Activated B cell treated with CpG ODN at 0.5 μM for 24 hours (primary cell): ENCODE measurements around the gene TASOR. TPM values are rescaled to one million over a fixed set of nuclear protein-coding genes. Genes with fewer than 3 reads are reported as not detected.
"Not testable (repeated sequence)": the region's sequence is repeated elsewhere in the genome, so short reads cannot be mapped to it uniquely, and the experiment has no call there.

Source experiments
- ATAC-seq: fragments of 200-7000 bp; cut with Tn5 transposase; one replicate; pipeline ENCODE4 v1.10.0; 2021; ENCODE audit warnings: low read depth, mild to moderate bottlenecking, moderate library complexity
- CTCF ChIA-PET: fragments of 350-600 bp; sonication (Branson Sonifier 250); formaldehyde crosslinking; loops from one replicate; lab custom pipeline; 2021; ENCODE audit warnings: antibody characterized with exemption; lab: Charles Lee
- POLR2A ChIA-PET: fragments of 350-600 bp; sonication (Branson Sonifier 250); formaldehyde crosslinking; loops from one replicate; lab custom pipeline; 2021; ENCODE audit warnings: antibody characterized with exemption; lab: Charles Lee
- DNase-seq: peaks from one replicate; pipeline ENCODE4 v3.0.0; 2022
- H3K27ac Mint-ChIP-seq: one replicate; pipeline ENCODE4 v1.8.0; 2020; ENCODE audit warnings: mixed read lengths
- H3K27me3 Mint-ChIP-seq: one replicate; pipeline ENCODE4 v1.8.0; 2021; ENCODE audit warnings: mixed read lengths
- H3K36me3 Mint-ChIP-seq: one replicate; pipeline ENCODE4 v1.8.0; 2021; ENCODE audit warnings: low read depth, mixed read lengths
- H3K4me1 Mint-ChIP-seq: one replicate; pipeline ENCODE4 v1.8.0; 2021; ENCODE audit warnings: mixed read lengths
- H3K4me3 Mint-ChIP-seq: one replicate; pipeline ENCODE4 v1.8.0; 2020; ENCODE audit warnings: mild to moderate bottlenecking, mixed read lengths
- H3K9me3 Mint-ChIP-seq: one replicate; pipeline ENCODE4 v1.8.0; 2020; ENCODE audit warnings: mixed read lengths
- intact Hi-C: fragments of 100-400 bp; cut with micrococcal nuclease; formaldehyde crosslinking; loops from one replicate; pipeline ENCODE4 v1.15.1; 2024
- total RNA-seq: library from RNA; stranded (reverse); gene quantifications from 2 replicates; pipeline ENCODE4 v1.2.3, GENCODE V29; 2022
- TF ChIP-seq, protein P1 (sequence below): fragments of 200-600 bp; IDR thresholded peaks from one replicate; pipeline ENCODE4 v1.8.0; 2022; ENCODE audit warnings: antibody characterized with exemption, mild to moderate bottlenecking

Gene TASOR
- total RNA-seq, 1 donor from 2014 or later = 79.7 TPM

DNA sequence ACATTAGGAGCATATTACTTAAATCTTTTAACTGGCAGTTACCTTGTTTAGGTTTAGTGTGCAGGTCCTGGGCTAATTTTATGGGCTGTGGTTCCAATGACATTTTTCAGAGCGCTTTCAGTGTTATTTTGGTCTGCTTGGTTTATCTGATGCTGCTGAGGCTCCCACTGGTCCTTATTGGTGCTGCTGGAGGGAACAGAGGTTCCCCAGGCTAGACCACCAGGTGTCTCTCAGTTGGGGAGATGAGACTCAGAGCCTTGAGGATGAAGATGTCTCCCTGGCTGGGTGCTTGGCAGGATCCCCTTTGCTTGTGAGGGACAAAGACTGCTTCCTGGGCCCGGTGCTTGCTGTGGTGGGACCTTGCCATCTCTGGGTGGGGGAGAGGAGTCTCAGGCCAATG is 28.3 kb upstream of the TASOR start:
- intact Hi-C loops = no loop called here
- ChIA-PET CTCF (interaction anchor here (0.9 kb wide), 1 partner anchor 88 kb away, joined by 5 read pairs; no protein-coding TSS in a partner anchor), POLR2A (interaction anchor here (0.6 to 1.5 kb wide), 2 partner anchors 30 to 91 kb away, joined by 5 to 7 read pairs; partner anchors contain the start of gene ARHGEF3)
- Mint-ChIP-seq H3K27ac (peak overlapping the region; percentile 4), H3K27me3 (no peaks in the 10 kb centered on the region), H3K36me3 (no peaks in the 10 kb centered on the region), H3K4me1 (no peaks in the 10 kb centered on the region), H3K4me3 (no peak overlapping the region), H3K9me3 (no peaks in the 10 kb centered on the region)
- TF ChIP-seq, protein P1, sequence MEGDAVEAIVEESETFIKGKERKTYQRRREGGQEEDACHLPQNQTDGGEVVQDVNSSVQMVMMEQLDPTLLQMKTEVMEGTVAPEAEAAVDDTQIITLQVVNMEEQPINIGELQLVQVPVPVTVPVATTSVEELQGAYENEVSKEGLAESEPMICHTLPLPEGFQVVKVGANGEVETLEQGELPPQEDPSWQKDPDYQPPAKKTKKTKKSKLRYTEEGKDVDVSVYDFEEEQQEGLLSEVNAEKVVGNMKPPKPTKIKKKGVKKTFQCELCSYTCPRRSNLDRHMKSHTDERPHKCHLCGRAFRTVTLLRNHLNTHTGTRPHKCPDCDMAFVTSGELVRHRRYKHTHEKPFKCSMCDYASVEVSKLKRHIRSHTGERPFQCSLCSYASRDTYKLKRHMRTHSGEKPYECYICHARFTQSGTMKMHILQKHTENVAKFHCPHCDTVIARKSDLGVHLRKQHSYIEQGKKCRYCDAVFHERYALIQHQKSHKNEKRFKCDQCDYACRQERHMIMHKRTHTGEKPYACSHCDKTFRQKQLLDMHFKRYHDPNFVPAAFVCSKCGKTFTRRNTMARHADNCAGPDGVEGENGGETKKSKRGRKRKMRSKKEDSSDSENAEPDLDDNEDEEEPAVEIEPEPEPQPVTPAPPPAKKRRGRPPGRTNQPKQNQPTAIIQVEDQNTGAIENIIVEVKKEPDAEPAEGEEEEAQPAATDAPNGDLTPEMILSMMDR = no peak
- no peak for DNase-seq
- peak; percentile 34 for ATAC-seq

DNA sequence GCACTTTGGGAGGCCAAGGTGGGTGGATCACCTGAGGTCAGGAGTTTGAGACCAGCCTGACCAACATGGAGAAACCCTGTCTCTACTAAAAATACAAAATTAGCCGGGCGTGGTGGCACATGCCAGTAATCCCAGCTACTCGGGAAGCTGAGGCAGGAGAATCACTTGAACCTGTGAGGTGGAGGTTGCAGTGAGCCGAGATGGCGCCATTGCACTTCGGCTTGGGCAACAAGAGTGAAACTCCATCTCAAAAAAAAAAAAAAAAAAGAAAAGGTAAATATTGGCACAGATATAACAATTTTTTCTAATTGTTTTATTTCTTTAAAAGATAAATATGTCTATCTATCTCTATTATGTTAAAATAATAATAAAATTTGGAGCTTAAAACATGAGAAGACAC is 24.3 kb upstream of the TASOR start:
- intact Hi-C loops = loop anchor here (5.0 to 10.0 kb wide), 2 partner anchors 45 to 387 kb away; no protein-coding TSS in a partner anchor
- ATAC-seq, H3K9me3 Mint-ChIP-seq, H3K27me3 Mint-ChIP-seq, H3K27ac Mint-ChIP-seq, H3K4me3 Mint-ChIP-seq, DNase-seq, H3K36me3 Mint-ChIP-seq: not testable (repeated sequence)
- H3K4me1 Mint-ChIP-seq = peaks cover 12% of the 10 kb centered on the region
- ChIA-PET POLR2A (interaction anchor here (0.7 to 0.9 kb wide), 3 partner anchors 94 to 484 kb away, joined by 3 to 6 read pairs (median 3); partner anchors contain the start of gene ARHGEF3), CTCF (interaction anchor here (0.7 to 3.5 kb wide), 3 partner anchors 92 to 302 kb away, joined by 4 to 21 read pairs (median 8); no protein-coding TSS in a partner anchor)

DNA sequence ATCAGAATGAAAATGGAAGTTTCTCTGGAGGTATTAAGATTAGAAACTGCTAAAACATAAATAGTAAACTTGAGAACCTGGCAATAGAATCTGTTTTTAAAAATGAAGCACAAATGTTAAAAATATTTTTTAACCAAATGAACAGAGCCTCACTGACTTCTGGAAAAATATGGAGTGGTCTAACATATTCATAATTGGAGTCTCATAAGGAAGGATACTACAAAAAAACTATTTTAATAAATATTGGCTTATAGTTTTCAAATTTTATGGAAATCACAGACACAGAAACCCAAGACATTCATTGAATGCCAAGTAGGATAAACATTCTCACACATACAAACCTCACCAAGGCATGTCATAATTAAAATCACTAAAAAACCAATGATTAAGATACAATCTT is 23.6 kb upstream of the TASOR start:
- TF ChIP-seq, protein P1 = no peak
- ChIA-PET CTCF (interaction anchor here (7.7 kb wide), 1 partner anchor 94 kb away, joined by 237 read pairs; the partner anchor contains the start of gene ARHGEF3), POLR2A (no interaction called here)
- intact Hi-C loops = loop anchor here (5.0 to 10.0 kb wide), 2 partner anchors 46 to 388 kb away; no protein-coding TSS in a partner anchor
- Mint-ChIP-seq H3K4me1 (peaks cover 12% of the 10 kb centered on the region), H3K4me3 (no peak overlapping the region), H3K27me3 (no peaks in the 10 kb centered on the region), H3K36me3 (no peaks in the 10 kb centered on the region), H3K9me3 (no peaks in the 10 kb centered on the region), H3K27ac (no peak overlapping the region)
- no peak for ATAC-seq
- DNase-seq = no peak

DNA sequence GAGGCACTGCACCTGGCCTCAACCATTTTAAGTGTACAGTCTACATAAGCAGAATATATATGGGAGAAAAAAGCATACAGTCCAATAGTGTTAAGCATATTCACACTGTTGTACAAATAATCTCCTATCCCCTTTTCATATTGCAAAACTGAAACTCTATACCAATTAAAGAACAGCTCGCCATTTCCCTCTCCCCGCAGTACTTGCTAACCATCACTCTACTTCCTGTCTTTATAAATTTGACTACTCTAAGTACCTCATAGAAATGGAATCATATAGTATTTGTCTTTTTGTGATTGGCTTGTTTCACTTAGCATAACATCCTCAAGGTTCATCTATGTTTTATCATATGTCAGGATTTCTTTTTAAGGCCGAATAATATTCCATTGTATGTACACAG is 21.6 kb upstream of the TASOR start:
- no peak overlapping the region for H3K4me3 Mint-ChIP-seq
- no peak for DNase-seq
- TF ChIP-seq, protein P1 = no peak
- H3K9me3 Mint-ChIP-seq = no peaks in the 10 kb centered on the region
- no peak for ATAC-seq
- no peak overlapping the region for H3K27ac Mint-ChIP-seq
- CTCF ChIA-PET = interaction anchor here (0.8 to 7.7 kb wide), 4 partner anchors 47 to 285 kb away, joined by 3 to 237 read pairs (median 110); partner anchors contain the start of gene ARHGEF3
- POLR2A ChIA-PET = interaction anchor here (0.6 to 4.2 kb wide), 5 partner anchors 12 to 96 kb away, joined by 3 to 41 read pairs (median 6); partner anchors contain the start of gene ARHGEF3
- intact Hi-C loops = loop anchor here (5.0 to 10.0 kb wide), 2 partner anchors 48 to 390 kb away; no protein-coding TSS in a partner anchor
- H3K4me1 Mint-ChIP-seq = peaks cover 12% of the 10 kb centered on the region
- no peaks in the 10 kb centered on the region for H3K36me3 Mint-ChIP-seq
- no peaks in the 10 kb centered on the region for H3K27me3 Mint-ChIP-seq

DNA sequence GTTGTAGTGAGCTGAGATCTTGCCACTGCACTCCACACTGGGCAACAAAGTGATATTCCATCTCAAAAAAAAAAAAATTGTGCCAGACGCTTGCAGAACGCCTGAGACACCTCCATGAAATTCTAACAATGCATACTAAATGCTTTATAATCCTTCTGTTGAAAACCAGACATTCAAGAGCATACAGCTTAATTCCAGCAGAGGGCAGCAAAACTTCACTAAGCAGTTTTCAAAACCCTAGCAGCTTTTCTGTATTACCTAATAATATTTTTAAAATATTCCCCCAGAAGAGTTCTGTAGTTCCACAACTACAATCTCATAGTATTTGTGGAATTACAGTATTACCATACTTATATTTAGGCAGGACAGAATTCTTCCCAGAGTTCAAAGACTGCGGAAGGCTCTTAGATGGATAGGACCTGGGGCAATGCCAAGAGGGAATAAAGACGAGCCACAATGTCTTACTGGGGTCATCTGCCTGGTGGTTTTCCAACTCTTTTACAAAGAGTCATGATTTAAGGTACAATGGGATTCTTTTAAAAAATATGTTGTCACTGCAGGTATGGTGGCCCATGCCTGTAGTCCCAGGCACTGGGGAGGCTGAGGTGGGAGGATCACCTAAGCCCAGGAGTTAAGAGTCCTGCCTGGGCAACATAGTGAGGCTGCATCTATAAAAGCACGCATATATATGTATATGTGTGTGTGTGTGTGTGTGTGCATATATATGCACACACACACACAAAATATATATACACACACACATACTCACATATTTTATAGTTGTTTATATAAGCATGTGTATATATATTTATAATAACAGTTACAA is 19.6 kb upstream of the TASOR start:
- ATAC-seq (peak; percentile 71), DNase-seq (no peak)
- intact Hi-C loops = loop anchor here (1.0 to 10.0 kb wide), 4 partner anchors 100 to 392 kb away; no protein-coding TSS in a partner anchor
- Mint-ChIP-seq H3K4me1 (peaks cover 12% of the 10 kb centered on the region), H3K9me3 (no peaks in the 10 kb centered on the region), H3K4me3 (no peak overlapping the region), H3K27ac (no peak overlapping the region), H3K36me3 (no peaks in the 10 kb centered on the region), H3K27me3 (no peaks in the 10 kb centered on the region)
- ChIA-PET POLR2A (interaction anchor here (0.7 to 4.2 kb wide), 6 partner anchors 20 to 287 kb away, joined by 3 to 41 read pairs (median 4); partner anchors contain the start of genes ARHGEF3 and TASOR), CTCF (interaction anchor here (0.6 to 7.7 kb wide), 21 partner anchors 9 to 293 kb away, joined by 3 to 237 read pairs (median 4); partner anchors contain the start of genes ARHGEF3 and TASOR)
- TF ChIP-seq, protein P1 = peak; percentile 53
